Islet precursor cell (in vitro differentiated cells): ENCODE measurements around the gene VDAC2.

Experiments
- DNase-seq: peaks from one replicate; pipeline ENCODE4 v3.0.0-alpha.2; 2018

The VDAC2 gene

GRCh38 chr10:75231672-75232581, 21.3 kb downstream of the VDAC2 start:
- DNase-seq, result no peak

GRCh38 chr10:75233444-75234016, 22.9 kb downstream of the VDAC2 start:
- peak; percentile 88 for DNase-seq

- DNase-seq, result peak; percentile 99
Observed at GRCh38 chr10:75234017-75234682, 23.6 kb downstream of the VDAC2 start.

GRCh38 chr10:75234683-75235374, 24.2 kb downstream of the VDAC2 start:
- peak; percentile 84 for DNase-seq

GRCh38 chr10:75235375-75236177, 25.0 kb downstream of the VDAC2 start, which contains the start of gene COMTD1:
Gene COMTD1, minus strand, starts transcription at chr10:75235957. Its CDS starts 29 bp downstream, at chr10:75235928.
- DNase-seq, result peak; percentile 98

- DNase-seq, result no peak
Observed at GRCh38 chr10:75236178-75236825, 25.7 kb downstream of the VDAC2 start.

- peak; percentile 44 for DNase-seq
Observed at GRCh38 chr10:75238182-75239095, 27.8 kb downstream of the VDAC2 start.

- no peak for DNase-seq
Observed at GRCh38 chr10:75239096-75239790, 28.6 kb downstream of the VDAC2 start.

GRCh38 chr10:75240329-75241076, 29.9 kb downstream of the VDAC2 start:
- no peak for DNase-seq

GRCh38 chr10:75243426-75243825, 32.8 kb downstream of the VDAC2 start:
- DNase-seq, result peak; percentile 33

GRCh38 chr10:75244487-75245353, 34.1 kb downstream of the VDAC2 start:
- peak; percentile 43 for DNase-seq

- DNase-seq, result no peak
Observed at GRCh38 chr10:75245354-75246250, 35.0 kb downstream of the VDAC2 start.

GRCh38 chr10:75246506-75246905, 35.9 kb downstream of the VDAC2 start:
- DNase-seq, result no peak

GRCh38 chr10:75247797-75248196, 37.2 kb downstream of the VDAC2 start:
- DNase-seq, result no peak

GRCh38 chr10:75250934-75251333, 40.3 kb downstream of the VDAC2 start:
- no peak for DNase-seq

- DNase-seq, result peak; percentile 1
Observed at GRCh38 chr10:75253281-75254220, 43.0 kb downstream of the VDAC2 start.
